RWPE1 (cell line): ENCODE results near the gene MTFR1L.

Experiments
- CTCF ChIA-PET: fragments of 350-600 bp; sonication (Branson Sonifier 250); formaldehyde crosslinking; extraction: SDS; loops from one replicate; lab custom pipeline; 2021; lab: Yijun Ruan, JAX
- POLR2A ChIA-PET: fragments of 400-600 bp; formaldehyde crosslinking; extraction: SDS; loops from one replicate; lab custom pipeline; 2020; ENCODE audit warnings: antibody characterized with exemption; ENCODE audit not compliant: low non-redundant PET; lab: Yijun Ruan, JAX
- DNase-seq: peaks from one replicate; pipeline ENCODE4 v3.0.0; 2012; ENCODE audit warnings: low spot score
- H3K27ac ChIP-seq: fragments of 450-650 bp; 2 replicates; pipeline ENCODE4 v1.5.1; 2017
- TF ChIP-seq, protein P1 (sequence below): fragments of 450-650 bp; conservative IDR thresholded peaks from 2 replicates; pipeline ENCODE4 v1.5.1; 2017; ENCODE audit warnings: low read depth, mild to moderate bottlenecking

MTFR1L gene

GRCh38 chr1:25799352-25799934 lies 20.3 kb upstream of the MTFR1L start:
- peak overlapping the region; percentile 56 for H3K27ac ChIP-seq
- ChIA-PET CTCF (interaction anchor here (1.0 to 1.4 kb wide), 3 partner anchors 9 to 191 kb away, joined by 3 to 4 read pairs (median 3); no protein-coding TSS in a partner anchor), POLR2A (no interaction called here)
- no peak for DNase-seq
- TF ChIP-seq, protein P1, sequence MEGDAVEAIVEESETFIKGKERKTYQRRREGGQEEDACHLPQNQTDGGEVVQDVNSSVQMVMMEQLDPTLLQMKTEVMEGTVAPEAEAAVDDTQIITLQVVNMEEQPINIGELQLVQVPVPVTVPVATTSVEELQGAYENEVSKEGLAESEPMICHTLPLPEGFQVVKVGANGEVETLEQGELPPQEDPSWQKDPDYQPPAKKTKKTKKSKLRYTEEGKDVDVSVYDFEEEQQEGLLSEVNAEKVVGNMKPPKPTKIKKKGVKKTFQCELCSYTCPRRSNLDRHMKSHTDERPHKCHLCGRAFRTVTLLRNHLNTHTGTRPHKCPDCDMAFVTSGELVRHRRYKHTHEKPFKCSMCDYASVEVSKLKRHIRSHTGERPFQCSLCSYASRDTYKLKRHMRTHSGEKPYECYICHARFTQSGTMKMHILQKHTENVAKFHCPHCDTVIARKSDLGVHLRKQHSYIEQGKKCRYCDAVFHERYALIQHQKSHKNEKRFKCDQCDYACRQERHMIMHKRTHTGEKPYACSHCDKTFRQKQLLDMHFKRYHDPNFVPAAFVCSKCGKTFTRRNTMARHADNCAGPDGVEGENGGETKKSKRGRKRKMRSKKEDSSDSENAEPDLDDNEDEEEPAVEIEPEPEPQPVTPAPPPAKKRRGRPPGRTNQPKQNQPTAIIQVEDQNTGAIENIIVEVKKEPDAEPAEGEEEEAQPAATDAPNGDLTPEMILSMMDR: no peak

GRCh38 chr1:25799935-25800702 lies 19.6 kb upstream of the MTFR1L start, which contains the start of gene SELENON:
Gene SELENON, plus strand, starts transcription at chr1:25800193. Its CDS starts 38 bp downstream, at chr1:25800231.
- peak; percentile 45 for DNase-seq
- TF ChIP-seq, protein P1: no peak
- ChIA-PET POLR2A (interaction anchor here (0.5 kb wide), 1 partner anchor 545 kb away, joined by 3 read pairs; no protein-coding TSS in a partner anchor), CTCF (interaction anchor here (1.0 to 1.4 kb wide), 3 partner anchors 8 to 191 kb away, joined by 3 to 4 read pairs (median 3); no protein-coding TSS in a partner anchor)
- peak within 1 kb of the TSS; percentile 56 for H3K27ac ChIP-seq

GRCh38 chr1:25800703-25801377 lies 18.9 kb upstream of the MTFR1L start:
- no peak for DNase-seq
- CTCF ChIA-PET: interaction anchor here (1.2 to 1.6 kb wide), 3 partner anchors 8 to 297 kb away, joined by 3 to 4 read pairs (median 3); no protein-coding TSS in a partner anchor
- POLR2A ChIA-PET: interaction anchor here (0.5 to 0.6 kb wide), 2 partner anchors 546 to 630 kb away, joined by 3 to 4 read pairs; no protein-coding TSS in a partner anchor
- TF ChIP-seq, protein P1: no peak
- H3K27ac ChIP-seq: peak overlapping the region; percentile 56

GRCh38 chr1:25802915-25803314 lies 16.8 kb upstream of the MTFR1L start:
- CTCF ChIA-PET: no interaction called here
- POLR2A ChIA-PET: no interaction called here

DNA sequence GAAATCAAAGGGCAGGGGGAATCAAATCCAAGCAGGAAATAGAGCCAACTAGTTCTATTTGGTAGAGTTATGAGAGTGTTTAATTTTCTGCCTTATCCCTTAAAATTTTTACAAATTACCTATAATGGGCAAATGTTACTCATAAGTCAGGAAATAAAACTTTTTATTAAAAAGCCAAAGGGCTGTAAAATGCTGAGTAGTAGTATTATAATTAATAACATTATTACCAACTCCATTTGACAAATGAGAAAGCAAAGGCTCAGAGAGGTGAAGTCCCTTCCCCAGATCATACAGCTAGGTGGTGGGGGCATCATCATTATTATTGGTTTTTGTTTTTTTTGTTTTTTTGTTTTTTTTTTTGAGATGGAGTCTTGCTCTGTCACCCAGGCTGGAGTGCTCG lies 16.4 kb upstream of the MTFR1L start:
- CTCF ChIA-PET: no interaction called here
- TF ChIP-seq, protein P1: no peak

More at GRCh38 chr1:25802915-25803314, 16.8 kb upstream of the MTFR1L start:
- no peak for DNase-seq
- TF ChIP-seq, protein P1: no peak
- no peak overlapping the region for H3K27ac ChIP-seq

More for the DNA sequence above, 16.4 kb upstream of the MTFR1L start:
- POLR2A ChIA-PET: no interaction called here
- no peak for DNase-seq
- no peak overlapping the region for H3K27ac ChIP-seq
